Glomerular endothelial cell (primary cell): ENCODE data around the gene PTPRJ. TPM values are rescaled to one million over a fixed set of nuclear protein-coding genes. Genes with fewer than 3 reads are reported as not detected.

Experiments
- DNase-seq: peaks from one replicate; pipeline ENCODE4 v3.0.0-alpha.2; 2011; ENCODE audit warnings: low read depth, low spot score; ENCODE audit errors: extremely low read depth
- total RNA-seq: library from RNA; depleted of rRNA; stranded (reverse); fragments of >200 nt; gene quantifications from 2 replicates; pipeline ENCODE4 v1.2.3, GENCODE V29; 2015

The PTPRJ gene
- total RNA-seq, 1 donor from 2014 or later = 17.3 TPM

- no peak for DNase-seq
These were observed 12.8 kb downstream of the PTPRJ start for GRCh38 chr11:47992959-47993820.

- DNase-seq = no peak
These were observed 14.1 kb downstream of the PTPRJ start for GRCh38 chr11:47994417-47994816.

GRCh38 chr11:47995360-47995769, 15.0 kb downstream of the PTPRJ start:
- DNase-seq = no peak

GRCh38 chr11:47997063-47998053, 17.0 kb downstream of the PTPRJ start:
- no peak for DNase-seq

GRCh38 chr11:47998345-47998732, 18.0 kb downstream of the PTPRJ start:
- DNase-seq = no peak

GRCh38 chr11:47998733-47999359, 18.5 kb downstream of the PTPRJ start:
- DNase-seq = no peak

GRCh38 chr11:48000432-48000831, 20.1 kb downstream of the PTPRJ start:
- DNase-seq = no peak

GRCh38 chr11:48001438-48002021, 21.2 kb downstream of the PTPRJ start:
- no peak for DNase-seq

- no peak for DNase-seq
These were observed 22.2 kb downstream of the PTPRJ start for GRCh38 chr11:48002561-48002960.

GRCh38 chr11:48003926-48004325, 23.6 kb downstream of the PTPRJ start:
- no peak for DNase-seq

GRCh38 chr11:48004456-48004855, 24.1 kb downstream of the PTPRJ start:
- DNase-seq = no peak

- DNase-seq = no peak
These were observed 24.8 kb downstream of the PTPRJ start for GRCh38 chr11:48005136-48005535.

GRCh38 chr11:48005831-48006270, 25.5 kb downstream of the PTPRJ start:
- no peak for DNase-seq

GRCh38 chr11:48006301-48006992, 26.1 kb downstream of the PTPRJ start:
- no peak for DNase-seq

- no peak for DNase-seq
These were observed 27.3 kb downstream of the PTPRJ start for GRCh38 chr11:48007677-48008076.

- DNase-seq = no peak
These were observed 28.6 kb downstream of the PTPRJ start for GRCh38 chr11:48008951-48009270.

GRCh38 chr11:48011102-48011797, 30.9 kb downstream of the PTPRJ start:
- DNase-seq = no peak

GRCh38 chr11:48011798-48012391, 31.5 kb downstream of the PTPRJ start:
- no peak for DNase-seq

- no peak for DNase-seq
These were observed 33.0 kb downstream of the PTPRJ start for GRCh38 chr11:48013269-48013901.
